ENCODE measurements around the gene ARSK.

DNA sequence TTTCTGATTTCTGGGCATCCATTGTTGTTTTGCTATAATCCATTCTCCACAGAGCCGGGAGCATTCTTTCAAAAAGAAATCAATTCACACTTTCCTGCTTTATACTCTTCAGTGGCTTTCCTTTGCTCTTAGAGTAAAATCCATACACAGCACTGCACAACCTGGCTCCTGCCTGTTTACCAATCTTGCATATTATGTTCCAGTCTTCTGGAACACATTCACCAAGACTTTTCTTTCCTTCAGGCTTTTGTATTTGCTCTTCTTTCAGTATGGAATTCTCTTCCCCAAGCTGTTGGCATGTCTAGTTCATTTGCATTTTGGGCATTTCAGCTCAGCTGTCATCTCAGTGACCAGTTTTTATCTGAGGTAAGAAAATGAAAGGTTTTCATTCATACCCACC, 97.9 kb downstream of the ARSK start:
- no peak for TF ChIP-seq EZH2phosphoT487 (IDR thresholded peaks at IDR 0.05; ENCODE audit: borderline replicate concordance, low read depth)
- TF ChIP-seq NFIC (IDR thresholded peaks at IDR 0.05; ENCODE audit: borderline replicate concordance), result no peak
- TF ChIP-seq, protein P1, sequence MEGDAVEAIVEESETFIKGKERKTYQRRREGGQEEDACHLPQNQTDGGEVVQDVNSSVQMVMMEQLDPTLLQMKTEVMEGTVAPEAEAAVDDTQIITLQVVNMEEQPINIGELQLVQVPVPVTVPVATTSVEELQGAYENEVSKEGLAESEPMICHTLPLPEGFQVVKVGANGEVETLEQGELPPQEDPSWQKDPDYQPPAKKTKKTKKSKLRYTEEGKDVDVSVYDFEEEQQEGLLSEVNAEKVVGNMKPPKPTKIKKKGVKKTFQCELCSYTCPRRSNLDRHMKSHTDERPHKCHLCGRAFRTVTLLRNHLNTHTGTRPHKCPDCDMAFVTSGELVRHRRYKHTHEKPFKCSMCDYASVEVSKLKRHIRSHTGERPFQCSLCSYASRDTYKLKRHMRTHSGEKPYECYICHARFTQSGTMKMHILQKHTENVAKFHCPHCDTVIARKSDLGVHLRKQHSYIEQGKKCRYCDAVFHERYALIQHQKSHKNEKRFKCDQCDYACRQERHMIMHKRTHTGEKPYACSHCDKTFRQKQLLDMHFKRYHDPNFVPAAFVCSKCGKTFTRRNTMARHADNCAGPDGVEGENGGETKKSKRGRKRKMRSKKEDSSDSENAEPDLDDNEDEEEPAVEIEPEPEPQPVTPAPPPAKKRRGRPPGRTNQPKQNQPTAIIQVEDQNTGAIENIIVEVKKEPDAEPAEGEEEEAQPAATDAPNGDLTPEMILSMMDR (IDR thresholded peaks at IDR 0.05), result no peak
- no peak for TF ChIP-seq EP300 (IDR thresholded peaks at IDR 0.05; ENCODE audit: borderline replicate concordance in 1 of 2, low read depth in 1 of 2, low read length in 1 of 2)
- no peak for TF ChIP-seq SMC3 (IDR thresholded peaks at IDR 0.05; ENCODE audit: low read depth, low read length)
- TF ChIP-seq PBX3 (IDR thresholded peaks at IDR 0.05), result no peak
- TF ChIP-seq, protein P2, sequence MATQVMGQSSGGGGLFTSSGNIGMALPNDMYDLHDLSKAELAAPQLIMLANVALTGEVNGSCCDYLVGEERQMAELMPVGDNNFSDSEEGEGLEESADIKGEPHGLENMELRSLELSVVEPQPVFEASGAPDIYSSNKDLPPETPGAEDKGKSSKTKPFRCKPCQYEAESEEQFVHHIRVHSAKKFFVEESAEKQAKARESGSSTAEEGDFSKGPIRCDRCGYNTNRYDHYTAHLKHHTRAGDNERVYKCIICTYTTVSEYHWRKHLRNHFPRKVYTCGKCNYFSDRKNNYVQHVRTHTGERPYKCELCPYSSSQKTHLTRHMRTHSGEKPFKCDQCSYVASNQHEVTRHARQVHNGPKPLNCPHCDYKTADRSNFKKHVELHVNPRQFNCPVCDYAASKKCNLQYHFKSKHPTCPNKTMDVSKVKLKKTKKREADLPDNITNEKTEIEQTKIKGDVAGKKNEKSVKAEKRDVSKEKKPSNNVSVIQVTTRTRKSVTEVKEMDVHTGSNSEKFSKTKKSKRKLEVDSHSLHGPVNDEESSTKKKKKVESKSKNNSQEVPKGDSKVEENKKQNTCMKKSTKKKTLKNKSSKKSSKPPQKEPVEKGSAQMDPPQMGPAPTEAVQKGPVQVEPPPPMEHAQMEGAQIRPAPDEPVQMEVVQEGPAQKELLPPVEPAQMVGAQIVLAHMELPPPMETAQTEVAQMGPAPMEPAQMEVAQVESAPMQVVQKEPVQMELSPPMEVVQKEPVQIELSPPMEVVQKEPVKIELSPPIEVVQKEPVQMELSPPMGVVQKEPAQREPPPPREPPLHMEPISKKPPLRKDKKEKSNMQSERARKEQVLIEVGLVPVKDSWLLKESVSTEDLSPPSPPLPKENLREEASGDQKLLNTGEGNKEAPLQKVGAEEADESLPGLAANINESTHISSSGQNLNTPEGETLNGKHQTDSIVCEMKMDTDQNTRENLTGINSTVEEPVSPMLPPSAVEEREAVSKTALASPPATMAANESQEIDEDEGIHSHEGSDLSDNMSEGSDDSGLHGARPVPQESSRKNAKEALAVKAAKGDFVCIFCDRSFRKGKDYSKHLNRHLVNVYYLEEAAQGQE (IDR thresholded peaks at IDR 0.05; ENCODE audit: low read depth, low read length), result no peak
- TF ChIP-seq YY1 (IDR thresholded peaks at IDR 0.05; ENCODE audit: low read depth), result no peak
- no peak for TF ChIP-seq TAF1 (IDR thresholded peaks at IDR 0.05; ENCODE audit: borderline replicate concordance, low read depth, low read length)
- TF ChIP-seq POLR2AphosphoS5 (IDR thresholded peaks at IDR 0.05; ENCODE audit: low read depth, low read length), result no peak
- no peak for TF ChIP-seq USF2 (IDR thresholded peaks at IDR 0.05; ENCODE audit: borderline replicate concordance, low read depth, low read length)

Measured in SK-N-SH (cell line).